Muscle of leg (tissue), 11 donors: ENCODE data around the gene CAMTA1. TPM values are rescaled to one million over a fixed set of nuclear protein-coding genes. Genes with fewer than 3 reads are reported as not detected.

Experiments used
- DNase-seq: peaks from one replicate; pipeline ENCODE4 v3.0.0; 2013
- H3K27ac ChIP-seq: one replicate; pipeline ENCODE4 v1.5.1; 2013; ENCODE audit warnings: mild to moderate bottlenecking, low read length, control low read depth
- H3K27me3 ChIP-seq: one replicate; pipeline ENCODE4 v1.6.1; 2013; ENCODE audit warnings: low read length; ENCODE audit not compliant: control insufficient read depth, insufficient read depth
- H3K36me3 ChIP-seq: one replicate; pipeline ENCODE4 v1.6.1; 2013; ENCODE audit warnings: low read length; ENCODE audit not compliant: control insufficient read depth, insufficient read depth
- H3K4me1 ChIP-seq: one replicate; pipeline ENCODE4 v1.6.1; 2013; ENCODE audit warnings: low read length; ENCODE audit not compliant: control insufficient read depth, insufficient read depth
- H3K4me3 ChIP-seq: one replicate; pipeline ENCODE4 v1.5.1; 2013; ENCODE audit warnings: low read length, control low read depth
- H3K9me3 ChIP-seq: replicated peaks from 2 replicates; pipeline ENCODE4 v1.6.1; 2013; ENCODE audit warnings: low read depth, low read length; ENCODE audit not compliant: control insufficient read depth
- WGBS: methylation state at CpG from one replicate; pipeline ENCODE4 v1.1.5; 2013; ENCODE audit warnings: missing lambda C conversion rate; ENCODE audit not compliant: insufficient coverage; 5-methylcytosine and 5-hydroxymethylcytosine counted together
- polyA plus RNA-seq, 8 donors: library from polyadenylated mRNA; unstranded; fragments of 120-200 nt; gene quantifications; one replicate each; pipeline versions ENCODE4 v1.2.1 to v1.2.3, GENCODE V29; 2013; ENCODE audit warnings: inconsistent platforms in 1 of 8, low replicate concordance in 1 of 8; ENCODE audit not compliant: insufficient read length in 8 of 8, insufficient read depth in 1 of 8
- total RNA-seq: library from RNA; stranded (reverse); fragments of 120-200 nt; gene quantifications from one replicate; pipeline ENCODE4 v1.2.4, GENCODE V29; 2013

Gene CAMTA1
- total and polyA plus RNA-seq, 9 donors = 36.4 to 56.4 (median 47.7) TPM

DNA sequence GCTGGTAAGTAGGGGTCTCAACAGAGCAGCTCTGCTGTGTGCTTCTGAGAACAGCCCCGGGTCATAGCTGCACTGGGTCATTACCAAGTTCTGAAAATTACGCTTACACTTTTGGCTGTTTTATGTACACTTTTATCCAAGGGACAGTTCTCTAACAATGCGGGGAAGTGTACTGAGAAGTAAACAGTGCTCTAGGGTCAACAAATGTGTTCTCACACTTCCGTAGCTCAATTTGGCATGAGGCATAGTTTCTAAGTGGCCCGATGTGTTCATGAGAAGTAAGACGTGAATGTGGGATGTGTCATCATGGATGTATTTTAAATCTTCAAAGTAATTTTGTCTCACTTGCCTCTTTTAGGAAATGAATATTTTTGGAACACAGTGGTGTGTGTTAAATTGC, 975.0 kb downstream of the CAMTA1 start:
- Histone ChIP-seq H3K36me3 (no peaks in the 10 kb centered on the region), H3K9me3 (no peaks in the 10 kb centered on the region), H3K27ac (no peak overlapping the region), H3K27me3 (no peaks in the 10 kb centered on the region), H3K4me1 (no peaks in the 10 kb centered on the region), H3K4me3 (no peak overlapping the region)
- no peak for DNase-seq
- 100% methylated on average over 3 of the region's 6 CpGs for WGBS

DNA sequence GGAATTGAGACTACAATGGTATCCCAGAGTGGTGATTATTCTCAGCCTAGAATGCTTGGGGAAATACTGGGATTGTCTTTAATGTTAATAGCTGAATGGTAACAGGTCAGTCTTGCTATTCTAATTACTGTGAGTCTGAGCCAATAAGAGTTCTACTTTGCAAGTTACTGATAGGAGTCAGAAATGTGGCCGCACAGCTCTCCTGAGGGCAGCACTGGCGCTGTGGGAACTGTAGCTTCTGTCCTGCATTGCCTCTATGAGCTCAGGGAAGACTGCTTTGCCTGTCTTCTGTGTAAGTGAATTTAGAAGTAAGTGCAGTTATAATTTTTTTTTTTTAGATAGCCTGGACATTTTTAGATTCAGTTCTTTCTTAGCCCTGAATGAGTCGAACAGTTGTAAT, 975.8 kb downstream of the CAMTA1 start:
- WGBS = 79% methylated on average over 2 of the region's 3 CpGs
- Histone ChIP-seq H3K4me3 (no peak overlapping the region), H3K36me3 (no peaks in the 10 kb centered on the region), H3K9me3 (no peaks in the 10 kb centered on the region), H3K4me1 (no peaks in the 10 kb centered on the region), H3K27ac (no peak overlapping the region), H3K27me3 (no peaks in the 10 kb centered on the region)
- DNase-seq = no peak

DNA sequence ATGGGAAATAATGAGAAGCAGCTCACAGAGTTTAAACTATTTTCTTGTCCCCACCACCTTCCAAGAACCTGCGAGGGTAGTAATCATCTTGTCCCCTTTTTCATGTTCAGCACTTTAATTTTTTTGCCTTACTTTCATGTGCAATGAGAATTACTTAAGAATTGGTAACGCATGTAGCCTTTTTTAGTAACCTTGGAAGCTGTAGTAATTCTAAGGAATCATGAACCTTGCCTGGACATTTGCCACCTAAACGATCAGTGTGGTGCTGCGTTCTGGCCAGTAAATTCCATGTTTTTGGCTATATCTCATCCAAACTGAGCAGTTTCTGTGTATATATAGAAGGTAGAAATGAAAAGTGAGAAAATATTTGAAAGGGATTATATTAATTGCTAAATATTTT, 981.9 kb downstream of the CAMTA1 start:
- H3K36me3 ChIP-seq = no peaks in the 10 kb centered on the region
- no CpG with 5 or more reads among the region's 4 CpGs for WGBS

DNA sequence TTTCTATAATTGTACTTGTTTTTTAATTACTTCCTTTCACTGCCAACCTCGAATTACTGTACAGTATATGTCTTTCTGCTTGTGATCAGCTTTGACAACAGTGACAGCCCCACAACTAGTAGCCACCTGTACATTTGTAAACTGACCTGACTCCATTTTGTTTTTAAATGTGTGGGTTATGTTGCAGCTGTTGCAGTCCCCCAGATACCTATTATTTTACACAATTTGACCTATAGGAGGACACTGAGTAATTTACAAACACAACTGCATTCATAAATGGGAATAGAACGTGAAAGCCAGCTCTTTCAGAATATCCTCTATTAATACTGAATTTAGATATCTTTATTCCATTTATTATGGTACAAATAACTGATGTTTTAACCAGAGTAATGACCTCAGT, 983.3 kb downstream of the CAMTA1 start:
- Histone ChIP-seq H3K9me3 (no peaks in the 10 kb centered on the region), H3K4me3 (no peak overlapping the region), H3K27ac (no peak overlapping the region), H3K4me1 (peaks cover 11% of the 10 kb centered on the region), H3K27me3 (no peaks in the 10 kb centered on the region), H3K36me3 (no peaks in the 10 kb centered on the region)
- WGBS = no CpG with 5 or more reads among the region's 2 CpGs
- DNase-seq = no peak

More for the DNA sequence above, 981.9 kb downstream of the CAMTA1 start:
- Histone ChIP-seq H3K27ac (no peak overlapping the region), H3K4me1 (peaks cover 9% of the 10 kb centered on the region), H3K4me3 (no peak overlapping the region), H3K9me3 (no peaks in the 10 kb centered on the region), H3K27me3 (no peaks in the 10 kb centered on the region)
- DNase-seq = no peak

DNA sequence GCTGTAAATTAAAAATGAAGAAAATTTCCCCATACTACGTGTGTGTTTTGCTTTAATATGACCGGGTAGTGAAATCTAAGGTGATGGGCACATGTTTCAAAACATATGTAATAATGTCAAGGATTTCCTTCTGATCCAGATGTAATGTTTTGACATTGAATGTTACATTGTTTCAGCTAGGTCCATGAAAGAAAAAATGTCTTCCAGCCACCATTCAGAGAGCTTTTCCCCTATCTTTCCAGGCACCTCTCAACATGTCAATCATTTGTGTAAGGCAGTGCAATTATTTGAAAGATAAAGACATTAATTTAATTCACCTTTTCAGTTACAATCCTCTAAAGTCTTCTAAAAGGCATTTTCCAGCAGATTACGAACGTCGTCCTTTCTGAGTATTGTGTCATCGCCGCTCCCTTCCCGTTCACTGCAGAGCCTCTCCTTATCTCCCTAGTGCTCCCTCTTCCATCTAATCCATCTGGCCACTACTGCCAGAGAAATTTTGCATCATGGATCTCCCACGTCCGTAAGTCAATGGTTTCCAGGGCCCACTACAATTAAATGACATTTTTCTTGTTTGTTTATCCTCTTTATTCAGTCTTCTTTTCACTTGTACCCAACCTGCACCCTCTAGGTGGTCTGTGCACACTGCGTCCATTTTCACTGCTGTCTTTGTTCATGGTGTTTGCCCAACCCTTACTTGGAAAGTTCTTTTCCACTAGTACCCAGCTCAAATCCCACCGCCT, 984.6 kb downstream of the CAMTA1 start:
- Histone ChIP-seq H3K4me3 (no peak overlapping the region), H3K4me1 (peaks cover 11% of the 10 kb centered on the region), H3K36me3 (peaks cover 4% of the 10 kb centered on the region), H3K9me3 (no peaks in the 10 kb centered on the region), H3K27me3 (no peaks in the 10 kb centered on the region), H3K27ac (no peak overlapping the region)
- 87% methylated on average over 9 of the region's 12 CpGs for WGBS
- no peak for DNase-seq

DNA sequence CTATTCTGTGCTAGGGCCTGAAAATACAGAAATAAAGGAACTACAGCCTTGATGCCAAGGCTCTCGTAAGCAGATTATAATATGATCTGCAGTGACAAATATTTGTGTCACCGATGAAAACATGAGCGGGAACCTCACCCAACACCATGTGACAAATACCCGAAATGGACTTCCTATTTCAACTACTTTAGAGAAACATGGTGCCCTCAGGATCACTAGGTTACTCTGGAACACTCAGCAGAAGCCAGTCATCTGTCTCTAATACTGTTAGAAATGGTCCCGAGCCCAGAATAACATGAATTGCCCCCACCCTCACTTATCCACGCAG, 985.4 kb downstream of the CAMTA1 start:
- Histone ChIP-seq H3K9me3 (no peaks in the 10 kb centered on the region), H3K4me1 (peaks cover 11% of the 10 kb centered on the region), H3K36me3 (peaks cover 4% of the 10 kb centered on the region), H3K4me3 (peak overlapping the region; percentile 88), H3K27ac (peak overlapping the region; percentile 83), H3K27me3 (no peaks in the 10 kb centered on the region)
- no peak for DNase-seq
- 11% methylated on average over 4 of the region's 6 CpGs for WGBS

DNA sequence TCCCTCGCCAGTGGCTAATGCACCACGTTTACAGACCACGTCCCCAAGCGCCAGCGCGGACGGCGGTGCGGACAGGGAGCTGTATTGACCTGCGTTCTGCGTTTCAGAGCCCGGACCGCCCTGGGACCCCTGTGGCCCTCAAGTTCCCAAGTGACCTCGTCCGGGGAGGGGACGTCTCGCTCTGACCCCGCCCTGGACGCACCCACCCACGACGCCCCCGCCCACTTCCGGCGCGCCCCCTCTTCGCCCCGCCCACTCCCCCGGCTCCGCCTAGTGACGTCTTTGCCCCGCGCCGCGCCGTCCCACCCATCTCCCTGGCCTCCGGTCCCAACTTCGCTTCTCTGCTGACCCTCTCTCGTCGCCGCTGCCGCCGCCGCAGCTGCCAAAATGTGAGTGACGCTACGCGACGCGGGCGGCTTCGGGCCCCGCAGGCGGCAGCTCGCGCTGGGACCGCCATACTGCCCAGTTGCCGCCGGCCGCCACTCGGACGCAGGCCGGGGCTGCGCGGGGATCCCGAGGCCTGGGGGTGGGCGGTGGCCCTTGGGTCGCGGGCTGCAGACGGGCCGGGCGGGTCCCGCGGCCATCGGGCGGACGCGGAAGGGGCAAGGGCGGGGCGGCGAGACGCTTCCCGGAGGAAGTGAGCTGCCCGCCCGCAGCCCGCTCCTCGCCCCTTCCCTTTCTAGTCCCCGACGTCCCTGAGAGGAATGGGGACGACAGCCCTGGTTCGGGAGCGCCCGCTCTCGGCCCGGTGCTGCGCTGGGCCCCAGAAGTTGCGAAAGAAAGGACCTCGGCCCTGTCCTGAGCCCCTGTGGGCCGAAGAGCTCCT, 986.0 kb downstream of the CAMTA1 start, which contains the start of gene VAMP3:
Gene VAMP3, plus strand, starts transcription at position 300 of the 826 bp plus-strand sequence. Its CDS starts 88 bp downstream, at position 388.
- WGBS = 0% methylated on average over 95 of the region's 97 CpGs
- H3K4me1 ChIP-seq = peaks cover 11% of the 10 kb centered on the region
- peaks cover 4% of the 10 kb centered on the region for H3K36me3 ChIP-seq
- H3K4me3 ChIP-seq = peak within 1 kb of the TSS; percentile 88
- peak within 1 kb of the TSS; percentile 87 for H3K27ac ChIP-seq
- no peaks in the 10 kb centered on the region for H3K9me3 ChIP-seq
- H3K27me3 ChIP-seq = no peaks in the 10 kb centered on the region
- DNase-seq = peak; percentile 88

DNA sequence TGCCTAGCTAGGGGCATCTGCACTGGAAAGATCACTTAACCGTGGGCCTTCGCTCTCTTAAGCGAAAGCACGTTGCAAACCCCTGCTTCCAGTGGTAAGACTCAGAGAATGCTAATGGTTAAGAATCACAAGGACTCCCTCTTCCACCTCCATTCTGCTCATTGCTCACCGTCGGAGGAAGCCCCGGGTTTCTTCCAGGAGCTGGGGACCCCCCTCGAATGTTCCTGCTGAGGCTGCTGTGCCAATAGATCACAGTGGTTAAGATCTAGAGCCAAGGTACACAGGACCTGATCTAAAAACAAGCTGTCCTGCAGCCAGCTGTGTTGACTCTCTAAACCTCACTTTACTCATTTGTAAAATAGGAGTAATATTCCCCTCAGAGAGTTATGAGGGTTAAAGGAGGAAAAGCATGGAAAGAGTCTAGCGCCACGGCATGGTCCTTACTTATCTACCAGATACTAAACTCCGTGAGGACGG, 986.6 kb downstream of the CAMTA1 start:
- H3K9me3 ChIP-seq = no peaks in the 10 kb centered on the region
- H3K36me3 ChIP-seq = peaks cover 5% of the 10 kb centered on the region
- WGBS = 23% methylated on average over 7 of the region's 12 CpGs
- H3K27ac ChIP-seq = peak overlapping the region; percentile 87
- peaks cover 11% of the 10 kb centered on the region for H3K4me1 ChIP-seq
- no peaks in the 10 kb centered on the region for H3K27me3 ChIP-seq
- peak overlapping the region; percentile 88 for H3K4me3 ChIP-seq
- DNase-seq = no peak

DNA sequence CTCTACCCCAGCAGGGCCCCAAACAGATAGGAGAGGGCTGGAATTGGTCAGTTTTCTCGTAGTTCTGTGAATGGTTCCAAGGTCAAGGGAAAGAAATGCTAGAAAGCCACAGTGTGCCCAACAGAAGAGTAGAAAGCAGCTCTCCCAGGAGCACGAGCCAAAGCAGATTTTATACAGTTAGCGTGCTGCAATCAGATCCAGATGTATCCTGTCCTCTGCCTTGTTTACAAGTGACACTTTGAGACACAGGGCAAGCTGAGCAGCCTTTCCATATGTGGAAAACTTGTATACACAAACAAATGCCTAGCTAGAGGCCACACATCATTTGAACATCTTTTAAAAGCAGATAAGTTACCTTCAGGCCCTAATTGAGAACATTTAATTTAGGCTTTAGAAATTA, 992.3 kb downstream of the CAMTA1 start:
- Histone ChIP-seq H3K4me3 (no peak overlapping the region), H3K9me3 (no peaks in the 10 kb centered on the region), H3K36me3 (peaks cover 39% of the 10 kb centered on the region), H3K27ac (no peak overlapping the region), H3K27me3 (no peaks in the 10 kb centered on the region), H3K4me1 (no peaks in the 10 kb centered on the region)
- 69% methylated on average over 3 of the region's 3 CpGs for WGBS
- DNase-seq = no peak

DNA sequence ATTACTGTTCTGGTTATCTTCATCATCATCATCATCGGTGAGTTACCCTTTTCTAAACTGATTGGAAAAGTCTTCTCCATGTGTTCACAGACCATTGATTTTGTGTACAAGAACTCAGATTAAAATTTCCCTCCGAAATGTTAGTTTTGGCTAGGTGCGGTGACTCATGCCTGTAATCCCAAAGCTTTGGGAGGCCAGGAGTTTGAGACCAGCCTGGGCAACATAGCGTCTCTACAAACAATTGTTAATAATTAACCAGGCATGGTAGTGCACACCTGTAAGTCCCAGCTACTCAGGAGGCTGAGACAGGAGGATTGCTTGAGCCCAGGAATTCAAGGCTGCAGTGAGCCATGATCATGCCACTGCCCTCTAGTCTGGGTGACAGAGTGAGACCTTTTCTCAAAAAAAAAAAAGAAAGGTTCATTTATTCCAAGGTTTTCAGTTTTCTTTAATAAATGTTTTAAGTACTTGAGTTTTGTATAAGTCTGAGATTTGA, 992.9 kb downstream of the CAMTA1 start:
- no peak for DNase-seq
- no peak overlapping the region for H3K4me3 ChIP-seq
- H3K4me1 ChIP-seq = peaks cover 4% of the 10 kb centered on the region
- H3K36me3 ChIP-seq = peaks cover 39% of the 10 kb centered on the region
- H3K27me3 ChIP-seq = no peaks in the 10 kb centered on the region
- H3K27ac ChIP-seq = no peak overlapping the region
- 98% methylated on average over 4 of the region's 4 CpGs for WGBS
- no peaks in the 10 kb centered on the region for H3K9me3 ChIP-seq
